ENCODE results near the gene CAPN1.

- TF ChIP-seq YY1 (IDR thresholded peaks at IDR 0.05; ENCODE audit: low read depth) (no peak), POLR2AphosphoS5 (IDR thresholded peaks at IDR 0.05; ENCODE audit: low read depth, low read length) (no peak), SIN3A (IDR thresholded peaks at IDR 0.05; ENCODE audit: borderline replicate concordance, low read depth, low read length) (no peak), CTCF (IDR thresholded peaks at IDR 0.05) (no peak)
Observed at GRCh38 chr11:65213322-65214211, 31.8 kb downstream of the CAPN1 start.
